SIG-M5 (cell line): ENCODE data around the gene SEZ6L.
"Not testable (repeated sequence)": the region's sequence is repeated elsewhere in the genome, so short reads cannot be mapped to it uniquely, and the experiment has no call there.

ENCODE experiments used
- DNase-seq: peaks from one replicate; lab custom pipeline; 2025; lab: John Stamatoyannopoulos, UW

The SEZ6L gene

DNA sequence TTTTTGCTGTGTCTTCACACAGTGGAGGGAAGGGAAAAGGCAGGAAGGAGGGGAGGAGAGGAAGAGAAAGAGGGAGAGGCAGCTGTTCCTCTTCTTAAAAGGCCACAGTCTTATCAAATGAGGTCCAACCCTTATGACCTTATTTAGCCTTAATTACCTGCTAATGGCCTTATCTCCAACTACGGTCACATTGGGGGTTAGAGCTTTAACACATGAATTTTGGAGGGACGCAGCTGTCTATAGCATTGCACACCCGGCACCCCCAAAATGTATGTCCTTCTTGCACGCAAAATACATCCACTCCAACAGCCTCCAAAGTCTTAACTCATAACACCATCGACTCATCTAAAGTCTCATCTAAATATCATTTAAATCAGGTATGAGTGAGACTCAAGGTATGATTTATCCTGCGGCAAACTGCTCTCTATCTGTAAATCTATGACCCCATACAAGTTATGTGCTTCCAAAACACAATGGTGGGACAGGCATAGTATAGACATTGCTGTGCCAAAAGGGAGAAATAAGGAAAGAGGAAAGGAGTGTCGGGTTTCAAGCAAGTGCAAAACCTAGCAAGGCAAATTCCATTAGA is 214.8 kb downstream of the SEZ6L start:
- no peak for DNase-seq

DNA sequence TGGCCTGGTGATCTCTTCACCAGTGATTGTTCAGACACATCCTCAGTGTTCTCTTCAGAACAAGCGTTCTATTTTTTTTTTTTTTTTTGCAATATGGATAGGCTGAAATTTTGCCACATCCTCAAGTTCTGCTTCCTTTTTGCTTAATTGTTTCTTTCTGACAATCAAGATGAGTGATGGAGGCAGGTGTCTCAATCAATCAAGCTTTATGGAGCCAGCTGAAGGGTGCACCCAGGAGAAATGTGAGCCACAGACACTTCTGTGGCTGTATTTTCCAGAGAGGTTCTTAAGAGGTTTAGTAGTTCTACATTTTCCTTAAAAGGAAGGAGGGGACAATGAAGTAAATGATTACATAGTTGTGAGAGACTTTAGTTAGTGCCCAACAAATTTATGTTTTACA is 215.9 kb downstream of the SEZ6L start:
- DNase-seq, result no peak

GRCh38 chr22:26389125-26389524 is 219.9 kb downstream of the SEZ6L start:
- no peak for DNase-seq

DNA sequence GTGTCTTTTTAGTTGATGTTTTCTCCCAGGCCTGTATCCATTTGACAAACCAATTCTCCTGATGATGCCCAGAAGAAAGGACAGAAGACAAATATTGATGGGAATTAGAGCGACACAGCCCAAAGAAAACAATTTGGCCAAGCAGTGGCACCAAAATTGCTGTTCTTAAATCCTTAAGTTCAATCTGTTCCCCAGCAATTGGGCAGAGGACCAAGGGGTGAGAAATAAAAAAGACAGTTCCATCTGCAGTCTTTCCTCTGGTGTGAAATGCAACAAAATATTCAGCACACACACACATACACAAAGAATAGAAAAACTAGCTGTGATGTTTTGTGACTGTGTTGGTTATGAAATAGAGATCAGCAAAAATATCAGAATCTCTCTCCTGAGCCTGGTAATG is 221.8 kb downstream of the SEZ6L start:
- DNase-seq, result no peak

- no peak for DNase-seq
These were observed 222.4 kb downstream of the SEZ6L start for GRCh38 chr22:26391623-26392022.

DNA sequence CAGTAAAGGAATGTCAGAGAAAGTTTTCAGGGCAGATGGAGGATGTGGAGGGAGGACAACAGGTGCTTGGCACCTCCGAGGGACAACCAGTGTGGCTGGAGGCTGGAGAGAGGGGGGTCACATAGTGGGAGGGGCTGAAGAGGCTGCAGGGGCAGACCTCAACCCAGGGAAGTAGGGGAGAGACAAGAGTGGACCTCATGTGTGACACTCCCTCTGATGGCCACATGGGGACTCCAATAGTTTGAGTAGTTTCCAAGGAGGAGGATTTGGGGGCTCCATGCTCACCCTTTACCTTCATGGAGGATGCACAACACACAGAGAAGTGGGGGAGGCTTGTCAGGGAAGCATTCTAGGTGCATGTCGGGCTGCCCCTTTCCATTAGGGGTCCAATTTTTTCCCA is 224.7 kb downstream of the SEZ6L start:
- DNase-seq, result no peak

DNA sequence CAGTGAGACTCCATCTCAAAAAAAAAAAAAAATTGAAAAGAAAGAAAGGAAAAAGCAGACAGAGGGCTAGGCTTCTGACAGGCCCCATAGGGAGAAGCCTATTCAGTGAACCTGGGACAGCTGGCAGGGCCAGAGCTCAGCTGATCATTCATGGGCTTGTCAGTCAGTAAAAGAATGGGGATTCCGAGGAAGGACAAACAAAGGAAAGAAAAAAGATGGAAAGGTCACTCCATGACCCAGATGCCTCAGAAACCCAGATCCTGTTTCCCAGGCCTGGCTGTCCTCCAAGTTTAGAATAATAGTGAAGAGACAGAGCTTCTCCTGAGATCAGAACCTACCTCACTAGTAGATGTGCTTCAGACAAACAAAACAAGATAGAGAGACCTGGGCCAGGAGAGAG is 225.5 kb downstream of the SEZ6L start:
- DNase-seq, result no peak

DNA sequence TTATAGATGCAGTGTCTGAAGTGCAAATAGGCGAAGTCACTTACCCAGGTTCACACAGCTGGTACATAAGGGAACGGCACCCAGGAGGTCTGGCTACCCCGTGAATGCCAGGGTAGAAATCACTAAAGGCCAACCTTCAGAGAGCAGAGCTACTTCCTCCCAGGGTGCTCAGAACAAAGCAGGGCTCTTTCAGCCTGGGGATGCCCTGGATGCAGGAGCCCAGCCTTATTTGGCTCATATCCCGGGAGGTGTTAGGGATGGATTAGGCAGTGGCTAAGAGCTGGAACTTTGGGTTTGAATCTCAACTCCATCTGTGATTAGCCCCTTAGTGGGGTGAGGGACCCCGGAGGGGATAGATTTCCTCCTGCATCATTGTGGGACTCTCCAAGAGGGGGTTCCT is 226.7 kb downstream of the SEZ6L start:
- no peak for DNase-seq

GRCh38 chr22:26398741-26399153 is 229.5 kb downstream of the SEZ6L start:
- no peak for DNase-seq

DNA sequence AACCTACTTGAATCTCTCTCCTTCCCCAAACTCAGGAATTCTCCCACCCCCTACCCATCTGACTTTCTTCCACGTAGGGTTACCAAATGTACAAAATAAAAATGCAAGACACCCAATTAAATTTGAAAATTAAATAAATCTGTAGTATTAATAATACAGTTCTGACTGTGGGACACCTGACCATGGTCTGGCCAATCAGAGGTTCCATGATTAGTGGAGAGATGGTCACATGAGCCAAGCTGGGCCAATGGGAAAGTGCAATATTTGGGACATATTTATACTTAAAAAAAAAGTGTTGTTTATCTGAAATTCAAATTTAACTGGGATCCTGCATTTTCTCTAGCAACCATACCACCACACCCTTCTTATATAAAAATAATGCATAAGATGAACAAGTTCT is 230.0 kb downstream of the SEZ6L start:
- DNase-seq, result no peak

DNA sequence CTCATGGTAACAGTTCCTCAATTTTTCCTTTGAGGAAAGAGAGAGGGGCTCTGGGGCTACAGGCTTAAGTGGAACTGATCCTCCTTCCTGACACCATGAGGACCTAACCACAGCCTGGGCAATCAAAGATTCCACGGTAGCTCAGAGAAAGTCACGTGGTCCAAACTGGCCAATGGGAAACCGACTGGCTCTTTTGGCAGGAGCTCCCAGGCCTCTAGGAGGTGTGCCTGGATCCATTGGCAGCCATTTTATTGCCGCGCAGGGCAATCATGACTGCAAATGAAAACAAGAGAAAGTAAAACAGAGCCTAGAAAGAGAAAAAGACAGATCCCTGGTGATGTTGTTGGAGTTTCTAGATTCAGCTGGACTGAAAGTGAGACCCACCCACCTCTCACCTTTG is 232.5 kb downstream of the SEZ6L start:
- no peak for DNase-seq

DNA sequence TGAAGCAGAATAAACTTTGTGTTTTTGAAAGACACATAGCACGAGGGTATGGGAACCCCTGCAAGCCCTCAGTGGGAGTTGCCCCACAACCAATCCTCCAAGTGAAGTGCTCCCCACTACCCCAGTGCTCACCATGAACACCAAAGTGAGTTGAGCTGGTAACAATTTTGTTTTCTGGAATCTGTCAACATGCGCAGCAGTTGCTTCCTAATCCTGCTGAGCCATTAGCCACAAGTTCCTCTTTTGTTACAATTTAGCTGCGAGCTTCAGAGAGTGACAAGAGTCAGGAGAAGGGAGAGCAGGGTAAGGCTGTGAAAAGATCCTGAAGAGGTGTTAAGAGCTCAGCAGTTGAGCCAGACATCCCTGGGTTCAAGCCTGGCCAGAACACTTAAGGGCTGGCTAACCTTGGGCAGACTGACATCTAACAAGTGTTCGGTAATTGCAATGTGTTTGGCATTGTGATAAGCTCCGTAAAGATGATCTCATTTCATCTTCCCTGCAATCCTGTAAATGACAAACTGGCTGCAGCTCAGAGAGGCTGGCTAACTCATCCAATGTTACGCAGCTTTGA is 235.7 kb downstream of the SEZ6L start:
- peak; percentile 62 for DNase-seq

- no peak for DNase-seq
These were observed 236.9 kb downstream of the SEZ6L start for GRCh38 chr22:26406118-26406517.

GRCh38 chr22:26408562-26409220 is 239.4 kb downstream of the SEZ6L start:
- not testable (repeated sequence) for DNase-seq

DNA sequence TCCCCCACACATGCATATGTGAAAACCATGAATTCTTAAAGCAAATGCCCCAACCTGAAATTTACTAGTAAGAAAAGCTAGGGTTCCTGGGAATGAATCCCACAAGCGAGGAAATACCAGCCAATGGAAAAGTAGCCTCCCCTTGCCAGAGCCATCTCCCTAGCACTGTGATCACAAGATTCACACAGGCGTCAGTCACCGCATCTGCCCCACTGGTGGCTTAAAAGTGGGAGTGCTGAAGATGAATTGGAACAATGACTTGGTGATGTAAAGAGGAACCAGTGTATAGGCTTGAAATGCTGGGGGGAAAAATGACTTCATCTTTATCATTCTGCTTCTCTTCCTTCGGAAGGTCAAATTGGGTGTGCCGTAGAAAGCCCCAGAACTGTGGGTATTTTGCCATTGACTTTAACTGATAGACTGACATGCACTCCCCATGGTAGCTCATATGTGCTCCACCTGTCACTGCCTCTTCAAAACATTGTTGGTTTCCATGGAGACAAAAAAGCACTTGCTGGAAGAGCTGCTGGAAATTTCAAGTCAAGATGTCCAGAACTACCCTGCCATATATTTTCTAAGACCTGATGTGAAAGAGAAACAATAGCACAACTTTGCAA is 240.6 kb downstream of the SEZ6L start:
- DNase-seq, result no peak

DNA sequence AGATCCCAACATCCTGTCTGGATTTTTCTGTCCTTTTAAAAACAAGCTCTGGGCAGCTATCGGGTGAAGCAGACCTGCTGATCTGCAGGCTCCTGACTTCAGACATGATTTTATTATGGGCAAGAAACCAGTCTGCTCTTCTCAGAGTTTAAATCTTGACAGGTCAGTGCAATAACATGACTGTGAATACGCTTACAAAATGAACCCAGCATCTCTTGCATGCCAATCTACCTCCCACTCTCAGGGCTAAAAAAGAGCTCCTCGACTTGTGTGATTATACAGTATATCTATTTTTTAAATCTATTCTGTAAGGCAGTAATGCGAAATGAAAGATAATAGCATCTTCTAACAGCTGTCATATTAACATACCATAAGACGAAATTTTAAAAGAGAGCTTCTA is 241.1 kb downstream of the SEZ6L start:
- DNase-seq, result no peak

GRCh38 chr22:26414347-26414746 is 245.1 kb downstream of the SEZ6L start:
- no peak for DNase-seq

GRCh38 chr22:26416256-26416655 is 247.0 kb downstream of the SEZ6L start:
- no peak for DNase-seq

- no peak for DNase-seq
These were observed 247.5 kb downstream of the SEZ6L start for GRCh38 chr22:26416670-26417276.

GRCh38 chr22:26417406-26417805 is 248.1 kb downstream of the SEZ6L start:
- no peak for DNase-seq

- no peak for DNase-seq
These were observed 249.4 kb downstream of the SEZ6L start for GRCh38 chr22:26418620-26419019.

DNA sequence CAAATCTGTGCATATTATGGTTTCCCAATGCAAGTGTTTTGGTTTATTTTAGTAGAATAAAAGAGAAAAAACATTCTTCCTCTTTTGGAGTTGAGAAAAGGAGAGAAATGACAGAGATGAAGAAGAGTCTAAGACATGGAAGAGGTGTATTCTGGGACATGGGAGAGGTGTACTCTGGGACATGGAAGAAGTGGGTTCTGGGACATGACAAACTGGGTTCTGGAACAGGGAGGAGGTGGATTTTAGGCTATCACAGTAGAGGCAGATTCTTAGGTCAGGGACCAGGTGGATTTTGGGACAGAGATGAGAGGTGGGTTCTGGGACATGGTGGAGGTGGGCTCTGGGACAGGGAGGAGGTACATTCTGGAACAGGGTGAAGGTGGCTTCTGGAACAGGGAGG is 257.7 kb downstream of the SEZ6L start:
- DNase-seq, result no peak
